OCI-LY1 (cell line): Measurements from ENCODE around the gene YIPF1.

Experiments
- H2AFZ ChIP-seq: fragments of 200-600 bp; sonication (generic), shearing (Covaris generic); 2 replicates; pipeline ENCODE4 v1.6.0; 2014; ENCODE audit warnings: antibody characterized with exemption, mild to moderate bottlenecking, low read length
- H3F3A ChIP-seq: fragments of 200-600 bp; sonication (generic), shearing (Covaris generic); 2 replicates; pipeline ENCODE4 v1.6.0; 2014; ENCODE audit warnings: mild to moderate bottlenecking, antibody characterized with exemption, low read length, moderate library complexity; ENCODE audit not compliant: insufficient read depth
- H3K27ac ChIP-seq: fragments of 200-600 bp; sonication (generic); 2 replicates; pipeline ENCODE4 v1.5.1; 2014; ENCODE audit warnings: low read length, mixed run types, mild to moderate bottlenecking, low read depth; ENCODE audit not compliant: poor library complexity, severe bottlenecking
- H3K27me3 ChIP-seq: fragments of 200-600 bp; sonication (generic); 2 replicates; pipeline ENCODE4 v1.6.0; 2014; ENCODE audit warnings: antibody characterized with exemption, mild to moderate bottlenecking, low read length, moderate library complexity; ENCODE audit not compliant: insufficient read depth
- H3K36me3 ChIP-seq: fragments of 200-600 bp; sonication (generic); 2 replicates; pipeline ENCODE4 v1.6.1; 2014; ENCODE audit warnings: mild to moderate bottlenecking, antibody characterized with exemption, low read length, moderate library complexity, mixed read lengths; ENCODE audit not compliant: insufficient read depth
- H3K4me1 ChIP-seq: fragments of 200-600 bp; sonication (generic); 2 replicates; pipeline ENCODE4 v1.5.1; 2014; ENCODE audit warnings: mild to moderate bottlenecking, low read length, moderate library complexity; ENCODE audit not compliant: insufficient read depth, severe bottlenecking
- H3K4me2 ChIP-seq: fragments of 200-600 bp; sonication (generic), shearing (Covaris generic); 2 replicates; pipeline ENCODE4 v1.6.1; 2014; ENCODE audit warnings: low read length
- H3K4me3 ChIP-seq: fragments of 200-600 bp; sonication (generic); 2 replicates; pipeline ENCODE4 v1.5.1; 2014; ENCODE audit warnings: low read length, low read depth, mild to moderate bottlenecking, mixed read lengths; ENCODE audit not compliant: poor library complexity, severe bottlenecking
- H3K79me2 ChIP-seq: fragments of 200-600 bp; shearing (Covaris generic); 2 replicates; pipeline ENCODE4 v1.6.1; 2016; ENCODE audit warnings: mixed run types, low read length, mixed read lengths; ENCODE audit not compliant: insufficient read depth
- H3K9ac ChIP-seq: fragments of 200-600 bp; sonication (generic), shearing (Covaris generic); 2 replicates; pipeline ENCODE4 v1.6.1; 2014; ENCODE audit warnings: mild to moderate bottlenecking, low read length, mixed read lengths
- H3K9me2 ChIP-seq: fragments of 200-600 bp; sonication (generic), shearing (Covaris generic); 2 replicates; pipeline ENCODE4 v1.6.1; 2014; ENCODE audit warnings: low read depth, mild to moderate bottlenecking, low read length, mixed read lengths
- H3K9me3 ChIP-seq: fragments of 200-600 bp; shearing (Covaris generic); 2 replicates; pipeline ENCODE4 v1.6.1; 2014; ENCODE audit warnings: low read length, mixed read lengths
- H4K20me1 ChIP-seq: fragments of 200-600 bp; sonication (generic), shearing (Covaris generic); 2 replicates; pipeline ENCODE4 v1.6.0; 2016; ENCODE audit warnings: mild to moderate bottlenecking, low read length; ENCODE audit not compliant: insufficient read depth
- CTCF ChIP-seq: fragments of 200-600 bp; sonication (generic), shearing (Covaris generic); IDR thresholded peaks from 2 replicates; pipeline ENCODE4 v1.5.1; 2017; ENCODE audit warnings: mild to moderate bottlenecking, antibody characterized with exemption, low read length, moderate library complexity, mixed read lengths
- EZH2 ChIP-seq: fragments of 200-600 bp; sonication (generic), shearing (Covaris generic); IDR thresholded peaks from 2 replicates; pipeline ENCODE4 v1.8.0; 2017; ENCODE audit warnings: borderline replicate concordance, mixed run types, mild to moderate bottlenecking, antibody characterized with exemption, low read length, moderate library complexity, mixed read lengths

YIPF1 gene

GRCh38 chr1:53918343-53918742 lies 28.7 kb upstream of the YIPF1 start:
- Histone ChIP-seq H3K9ac (no peak overlapping the region), H3K27ac (no peak overlapping the region), H3K4me2 (no peak overlapping the region), H3K9me3 (no peaks in the 10 kb centered on the region), H3K79me2 (no peaks in the 10 kb centered on the region), H3K9me2 (no peaks in the 10 kb centered on the region), H3K4me1 (no peaks in the 10 kb centered on the region), H2AFZ (no peak overlapping the region), H3F3A (no peaks in the 10 kb centered on the region), H3K4me3 (no peak overlapping the region), H3K36me3 (peaks cover 38% of the 10 kb centered on the region), H3K27me3 (no peaks in the 10 kb centered on the region), H4K20me1 (no peaks in the 10 kb centered on the region)
- TF ChIP-seq EZH2 (no peak), CTCF (no peak)

- Histone ChIP-seq H3K79me2 (no peaks in the 10 kb centered on the region), H3F3A (no peaks in the 10 kb centered on the region), H3K27ac (no peak overlapping the region), H3K9me2 (no peaks in the 10 kb centered on the region), H3K27me3 (no peaks in the 10 kb centered on the region), H3K9me3 (no peaks in the 10 kb centered on the region), H3K9ac (no peak overlapping the region), H3K36me3 (peaks cover 3% of the 10 kb centered on the region; the same call in 1 of the 2 replicates), H3K4me2 (no peak overlapping the region), H4K20me1 (no peaks in the 10 kb centered on the region), H2AFZ (no peak overlapping the region), H3K4me1 (no peaks in the 10 kb centered on the region), H3K4me3 (no peak overlapping the region)
- no peak for TF ChIP-seq CTCF
- TF ChIP-seq EZH2, result no peak
Measured at GRCh38 chr1:53913352-53914033, 23.9 kb upstream of the YIPF1 start.

GRCh38 chr1:53911442-53911841 lies 21.8 kb upstream of the YIPF1 start:
- no peaks in the 10 kb centered on the region for H3K4me1 ChIP-seq
- no peak overlapping the region for H2AFZ ChIP-seq
- no peak for TF ChIP-seq CTCF
- TF ChIP-seq EZH2, result no peak
- H3K9me3 ChIP-seq, result no peaks in the 10 kb centered on the region
- no peaks in the 10 kb centered on the region for H3K36me3 ChIP-seq
- no peak overlapping the region for H3K27ac ChIP-seq
- H3K4me2 ChIP-seq, result no peak overlapping the region
- H3F3A ChIP-seq, result no peaks in the 10 kb centered on the region
- H3K9me2 ChIP-seq, result no peaks in the 10 kb centered on the region
- H3K27me3 ChIP-seq, result no peaks in the 10 kb centered on the region
- H3K4me3 ChIP-seq, result no peak overlapping the region
- no peaks in the 10 kb centered on the region for H3K79me2 ChIP-seq
- H4K20me1 ChIP-seq, result no peaks in the 10 kb centered on the region
- no peak overlapping the region for H3K9ac ChIP-seq
